HEK293 (cell line): ENCODE data around the gene CHCHD10.

Source experiments
- ATF2 ChIP-seq: fragments of 450-650 bp; formaldehyde crosslinking; IDR thresholded peaks from 2 replicates; pipeline ENCODE4 v1.5.1; 2016; ENCODE audit warnings: missing biosample characterization, missing genetic modification characterization, low read depth
- CTCF ChIP-seq: fragments of 450-650 bp; formaldehyde crosslinking; IDR thresholded peaks from 2 replicates; pipeline ENCODE4 v1.5.1; 2016; ENCODE audit warnings: missing biosample characterization, missing genetic modification characterization
- ZNF239 ChIP-seq: fragments of 450-650 bp; formaldehyde crosslinking; IDR thresholded peaks from 2 replicates; pipeline ENCODE4 v1.5.1; 2016; ENCODE audit warnings: missing biosample characterization, missing genetic modification characterization
- ZNF398 ChIP-seq: fragments of 450-650 bp; formaldehyde crosslinking; IDR thresholded peaks from 2 replicates; pipeline ENCODE4 v1.5.1; 2017; ENCODE audit warnings: missing biosample characterization, missing genetic modification characterization
- ZNF423 ChIP-seq: fragments of 450-650 bp; formaldehyde crosslinking; IDR thresholded peaks from 2 replicates; pipeline ENCODE4 v1.5.1; 2016; ENCODE audit warnings: missing biosample characterization, missing genetic modification characterization

- TF ChIP-seq ZNF398 (tag by site-specific recombination) (no peak), ATF2 (tag by site-specific recombination) (no peak), ZNF423 (tag by site-specific recombination) (no peak), CTCF (no peak), ZNF239 (no peak)
Observed at GRCh38 chr22:23754980-23755636, 12.7 kb downstream of the CHCHD10 start.
